GM10847 (cell line): ENCODE measurements around the gene CAMKMT.

Experiments
- POLR2A ChIP-seq: IDR thresholded peaks from 2 replicates; pipeline ENCODE4 v1.6.1; 2011; ENCODE audit not compliant: insufficient read length; ENCODE audit errors: extremely low read depth

The CAMKMT gene

DNA sequence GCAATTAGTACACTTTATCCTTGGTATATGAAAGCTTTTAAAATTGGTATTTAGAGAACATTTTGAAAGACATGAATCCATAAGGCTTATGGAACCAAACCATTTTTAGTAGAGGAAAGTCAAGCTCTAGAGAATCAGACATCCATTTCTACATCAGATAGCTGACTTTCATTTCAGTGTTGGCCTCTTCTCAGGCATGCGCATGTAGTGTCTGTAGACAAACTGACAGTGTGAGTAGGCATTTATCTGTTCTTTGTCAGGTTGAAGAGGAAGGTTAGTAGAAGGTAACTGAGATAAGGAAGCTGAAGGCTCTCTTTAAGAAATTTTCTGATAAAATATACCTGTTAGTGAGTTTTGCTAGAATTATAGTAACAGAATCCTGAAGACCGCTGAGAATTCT is 357.8 kb downstream of the CAMKMT start:
- no peak for TF ChIP-seq POLR2A

GRCh38 chr2:44722026-44722625 is 360.4 kb downstream of the CAMKMT start:
- TF ChIP-seq POLR2A: no peak

GRCh38 chr2:44723921-44724320 is 362.2 kb downstream of the CAMKMT start:
- no peak for TF ChIP-seq POLR2A

DNA sequence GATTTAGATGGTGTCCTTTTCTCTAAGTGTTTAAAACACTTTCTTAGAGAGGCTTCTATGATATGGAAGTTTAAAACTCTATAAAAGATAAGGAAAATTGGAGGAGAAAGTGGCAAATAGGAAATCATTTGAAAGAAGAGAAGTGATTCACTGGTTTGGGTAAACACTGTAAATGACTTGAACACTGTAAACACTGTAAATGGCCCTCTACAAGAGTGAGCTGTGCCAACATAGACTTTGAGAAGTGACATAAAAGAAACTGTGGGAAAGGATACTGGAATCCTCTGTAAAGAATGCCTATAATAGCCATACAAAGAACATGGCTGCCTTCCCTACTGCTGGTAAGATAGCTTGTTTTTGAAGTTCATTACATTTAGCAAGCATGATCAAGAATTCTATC is 368.8 kb downstream of the CAMKMT start:
- TF ChIP-seq POLR2A: no peak

DNA sequence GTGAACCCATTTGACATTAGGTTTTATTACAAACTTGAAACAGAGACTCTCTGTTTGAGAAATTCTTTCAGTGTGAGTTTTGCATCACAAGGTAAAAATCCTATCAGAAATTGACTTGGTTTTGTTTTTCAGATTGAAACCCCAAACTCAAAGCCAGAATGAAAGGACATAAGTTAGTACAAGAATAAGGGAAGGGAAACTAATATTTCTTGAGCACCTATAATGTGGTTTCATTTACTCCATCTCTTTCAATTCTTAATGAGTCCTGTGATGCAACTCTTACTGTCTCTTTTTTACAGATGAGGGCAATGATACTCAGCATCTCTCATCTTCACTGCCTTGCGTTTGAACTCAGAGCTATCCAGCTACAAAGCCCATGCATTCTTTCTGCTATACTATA is 369.8 kb downstream of the CAMKMT start:
- no peak for TF ChIP-seq POLR2A

- TF ChIP-seq POLR2A: no peak
Measured at GRCh38 chr2:44736270-44736942, 374.7 kb downstream of the CAMKMT start.

DNA sequence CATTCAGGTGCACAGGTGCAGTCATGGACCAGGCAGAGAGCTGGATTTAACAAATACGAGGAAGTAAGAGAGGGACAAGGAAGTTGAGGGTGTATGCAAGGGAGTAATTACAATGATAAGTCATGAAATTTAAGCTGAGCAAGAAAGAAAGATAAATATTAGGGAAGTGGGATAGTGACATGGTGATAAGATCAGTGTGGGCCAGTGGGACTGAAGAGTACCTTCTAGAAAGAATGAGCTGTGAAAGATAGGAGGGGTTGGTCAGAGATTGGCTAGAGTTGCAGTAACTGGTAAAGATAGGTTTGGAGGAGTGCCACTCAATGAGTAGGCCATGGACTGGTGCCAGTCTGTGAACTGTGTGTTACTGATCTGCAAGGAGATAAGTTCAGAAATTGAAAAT is 378.9 kb downstream of the CAMKMT start:
- no peak for TF ChIP-seq POLR2A

- TF ChIP-seq POLR2A: no peak
Measured at GRCh38 chr2:44741507-44741906, 379.8 kb downstream of the CAMKMT start.

- no peak for TF ChIP-seq POLR2A
Measured at GRCh38 chr2:44742057-44742456, 380.3 kb downstream of the CAMKMT start.

DNA sequence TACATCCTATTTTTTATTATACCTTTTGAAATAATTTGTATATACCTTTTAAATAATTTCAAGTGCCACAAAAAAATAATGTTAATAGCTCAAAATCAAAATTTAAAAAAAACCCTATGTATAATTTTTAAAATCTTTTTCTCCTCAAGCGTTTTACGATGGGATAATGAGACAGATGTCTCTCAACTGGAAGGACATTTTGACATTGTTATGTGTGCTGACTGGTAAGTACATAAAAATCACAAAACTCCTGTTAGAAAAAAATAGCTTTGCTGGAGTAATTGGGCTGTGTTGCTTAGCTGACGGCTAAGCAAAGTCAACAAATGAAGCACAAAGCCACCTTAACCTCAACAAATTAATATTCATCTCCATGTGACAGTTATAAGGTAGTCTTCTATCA is 381.7 kb downstream of the CAMKMT start:
- no peak for TF ChIP-seq POLR2A

GRCh38 chr2:44744961-44745892 is 383.5 kb downstream of the CAMKMT start:
- TF ChIP-seq POLR2A: no peak

- no peak for TF ChIP-seq POLR2A
Measured at GRCh38 chr2:44745922-44746766, 384.4 kb downstream of the CAMKMT start.

GRCh38 chr2:44746856-44747615 is 385.3 kb downstream of the CAMKMT start:
- no peak for TF ChIP-seq POLR2A

- no peak for TF ChIP-seq POLR2A
Measured at GRCh38 chr2:44747794-44748193, 386.0 kb downstream of the CAMKMT start.
